ENCODE results near the gene PRSS3.
A peak's percentile ranks its signal among the peaks of the same experiment; 100 is the strongest.
"Not testable (repeated sequence)": the region's sequence is repeated elsewhere in the genome, so short reads cannot be mapped to it uniquely, and the experiment has no call there.

PRSS3 gene

DNA sequence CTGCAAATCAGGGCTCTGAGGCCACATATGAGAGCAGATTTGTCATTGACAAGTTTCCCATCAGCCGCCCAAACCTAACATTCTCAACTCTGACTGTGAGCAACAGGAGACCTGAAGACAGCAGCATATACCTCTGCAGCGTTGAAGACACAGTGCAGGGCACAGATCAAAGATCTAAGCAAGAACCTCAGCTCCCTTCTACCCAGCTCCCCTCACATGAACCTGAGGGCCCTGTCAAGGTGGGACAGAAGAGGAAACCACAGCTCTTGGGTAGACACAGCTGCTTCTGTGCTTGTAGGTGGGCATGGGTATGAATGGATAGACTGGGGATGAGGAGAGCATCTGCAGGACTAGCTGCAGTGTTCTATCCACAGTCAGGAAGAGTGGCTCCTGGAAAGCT is 8.7 kb upstream of the PRSS3 start:
- DNase-seq (ENCODE audit: low read depth): no peak

DNA sequence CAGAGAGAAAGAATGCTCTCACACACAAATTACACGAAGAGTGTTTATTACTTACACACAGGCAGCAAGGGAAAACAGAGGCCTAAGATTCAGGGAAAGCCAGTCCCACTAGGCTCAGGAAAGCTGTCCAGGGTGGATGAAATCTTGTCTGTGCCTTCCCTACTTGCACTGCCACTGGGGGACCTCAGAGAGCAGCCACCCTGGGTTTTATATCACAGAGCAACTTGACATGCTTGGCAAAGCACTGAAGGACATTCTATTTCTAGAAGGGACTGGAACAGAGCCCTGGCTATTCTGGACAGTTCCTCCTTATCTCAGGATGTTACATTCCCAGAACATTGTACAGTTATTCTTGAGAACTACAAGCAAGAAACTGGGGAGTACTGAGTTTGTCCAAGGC is 7.5 kb upstream of the PRSS3 start:
- no peak for DNase-seq (ENCODE audit: low read depth)

DNA sequence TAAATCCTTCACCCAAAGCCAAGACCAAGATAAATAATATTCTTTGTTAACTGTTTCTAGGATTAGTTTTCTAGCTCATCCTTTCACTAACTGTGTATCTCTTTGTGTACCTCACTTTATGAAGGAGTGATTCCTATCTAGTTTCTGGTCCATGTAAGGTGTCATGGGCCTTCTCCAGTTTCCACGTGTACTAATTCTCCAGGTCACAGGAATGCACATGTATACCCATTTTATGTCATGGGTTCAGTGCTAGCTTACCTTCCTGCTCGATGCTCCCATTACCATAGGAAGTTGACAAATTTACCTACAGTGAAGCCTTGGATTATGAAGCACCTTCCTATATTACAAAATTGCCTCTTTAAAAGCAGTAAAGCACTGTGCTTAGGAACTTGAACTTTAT is 5.9 kb upstream of the PRSS3 start:
- DNase-seq (ENCODE audit: low read depth): not testable (repeated sequence)

DNA sequence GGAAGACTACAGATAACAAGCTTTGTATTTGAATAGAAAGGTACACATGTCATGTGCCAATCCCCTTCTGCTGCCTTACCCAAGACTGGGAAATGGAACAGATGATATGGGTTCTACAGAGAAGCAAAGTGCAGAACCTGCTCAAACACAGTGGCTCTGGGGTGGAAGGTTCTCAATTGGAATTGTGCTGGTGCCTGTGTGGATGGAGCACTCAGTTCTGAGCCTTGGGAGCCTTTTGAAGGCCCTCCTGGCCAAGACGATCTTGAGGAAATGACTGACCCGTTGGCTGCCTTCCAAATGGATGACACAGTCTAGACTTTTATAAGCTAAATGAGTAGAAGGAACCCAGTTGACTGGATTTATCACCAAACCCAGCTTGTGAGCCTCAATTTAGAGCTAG is 4.2 kb upstream of the PRSS3 start:
- DNase-seq (ENCODE audit: low read depth): no peak

DNA sequence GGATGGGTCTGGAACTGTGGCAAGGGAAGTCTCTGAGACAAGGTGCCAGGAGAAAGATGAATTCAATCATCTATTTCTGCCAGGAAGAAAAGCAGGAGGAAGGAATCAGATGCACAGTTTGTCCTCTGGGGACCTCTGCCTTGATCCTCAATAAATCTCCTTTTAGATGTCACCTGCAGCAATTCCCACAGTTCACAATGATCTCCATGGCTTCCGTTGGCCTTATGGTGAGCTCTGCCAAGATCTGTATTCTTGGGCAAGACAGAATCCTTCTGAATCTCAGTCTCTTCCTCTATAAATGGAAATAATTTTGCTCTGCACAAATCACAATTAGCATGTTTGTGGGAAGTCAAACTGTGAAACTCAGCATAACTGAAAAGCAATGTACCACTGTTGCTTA is 1.9 kb upstream of the PRSS3 start:
- not testable (repeated sequence) for DNase-seq (ENCODE audit: low read depth)

DNA sequence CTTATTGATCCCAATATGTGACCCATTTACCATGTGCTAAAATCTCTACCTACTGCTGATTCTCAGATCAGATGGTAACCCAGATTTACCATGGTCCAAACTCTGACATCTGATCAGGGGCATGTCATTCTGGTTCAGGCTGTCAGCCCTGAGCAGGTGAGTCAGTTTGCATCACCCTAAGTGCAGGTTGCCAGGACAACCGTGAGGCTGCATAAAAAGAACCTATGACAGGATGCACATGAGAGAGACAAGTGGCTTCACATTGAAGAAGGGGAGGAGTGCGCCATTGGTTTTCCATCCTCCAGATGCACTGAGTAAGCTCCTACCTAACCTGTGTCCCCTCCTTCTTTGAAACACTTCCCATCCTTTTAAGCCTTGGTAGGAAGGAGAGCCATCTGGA is 801 bp upstream of the PRSS3 start:
- no peak for DNase-seq (ENCODE audit: low read depth)

DNA sequence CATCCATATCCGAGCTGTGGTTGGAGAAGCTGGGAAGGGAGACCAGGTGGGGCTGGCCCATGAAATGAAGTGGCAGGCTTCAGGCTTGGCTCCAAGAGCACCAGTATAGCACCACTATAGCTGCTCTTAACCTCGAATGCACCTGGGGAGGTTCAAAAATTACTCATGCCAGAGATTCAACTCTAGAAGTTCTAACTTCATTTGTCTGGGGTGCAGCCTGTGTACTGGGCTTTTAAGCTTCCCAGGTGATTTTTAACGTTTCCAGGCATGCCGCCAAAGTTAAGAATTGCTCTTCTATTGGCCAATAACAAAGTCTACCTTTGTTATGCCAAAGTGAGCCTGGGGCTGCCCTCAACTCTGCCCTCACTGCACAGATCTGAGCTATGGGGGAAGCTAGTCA is 458 bp downstream of the PRSS3 start:
- no peak for DNase-seq (ENCODE audit: low read depth)

DNA sequence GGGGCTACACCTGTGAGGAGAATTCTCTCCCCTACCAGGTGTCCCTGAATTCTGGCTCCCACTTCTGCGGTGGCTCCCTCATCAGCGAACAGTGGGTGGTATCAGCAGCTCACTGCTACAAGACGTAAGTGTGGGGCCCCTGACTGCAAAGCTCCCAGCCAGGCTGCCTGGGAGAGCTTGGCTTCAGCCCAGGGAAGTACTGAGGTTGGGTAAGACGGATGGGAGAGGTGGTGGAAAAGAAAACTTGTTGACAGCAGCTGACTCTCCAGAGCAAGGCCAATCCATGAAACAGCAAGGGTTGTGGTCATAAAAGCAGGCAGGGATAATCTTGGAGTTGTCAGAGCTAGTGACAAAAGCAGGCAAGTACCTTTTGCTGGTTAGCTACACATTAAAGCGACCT is 1.3 kb downstream of the PRSS3 start:
- not testable (repeated sequence) for DNase-seq (ENCODE audit: low read depth)

DNA sequence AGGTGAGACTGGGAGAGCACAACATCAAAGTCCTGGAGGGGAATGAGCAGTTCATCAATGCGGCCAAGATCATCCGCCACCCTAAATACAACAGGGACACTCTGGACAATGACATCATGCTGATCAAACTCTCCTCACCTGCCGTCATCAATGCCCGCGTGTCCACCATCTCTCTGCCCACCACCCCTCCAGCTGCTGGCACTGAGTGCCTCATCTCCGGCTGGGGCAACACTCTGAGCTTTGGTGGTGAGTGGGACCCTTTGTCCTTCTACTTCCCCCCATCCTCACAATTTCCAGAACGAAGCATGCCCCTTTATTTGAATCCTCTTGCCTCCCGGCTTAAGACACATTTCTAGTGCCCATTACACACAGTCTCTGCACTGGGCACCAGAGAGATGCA is 2.5 kb downstream of the PRSS3 start:
- DNase-seq (ENCODE audit: low read depth): no peak

DNA sequence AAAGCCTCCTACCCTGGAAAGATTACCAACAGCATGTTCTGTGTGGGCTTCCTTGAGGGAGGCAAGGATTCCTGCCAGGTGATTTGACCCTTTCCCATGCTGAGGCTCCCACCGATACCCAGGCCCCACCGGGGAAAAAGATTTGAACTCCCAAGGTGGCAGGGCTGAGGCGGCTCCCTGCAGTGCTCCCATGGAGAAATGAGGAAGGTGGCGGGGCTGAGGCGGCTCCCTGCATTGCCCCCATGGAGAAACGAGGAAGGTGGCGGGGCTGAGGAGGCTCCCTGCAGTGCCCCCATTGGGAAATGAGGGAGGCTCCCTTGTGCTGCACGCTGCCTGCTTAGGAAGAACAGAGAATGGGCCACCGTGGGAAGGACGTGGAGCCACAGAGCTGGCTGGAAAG is 3.2 kb downstream of the PRSS3 start:
- DNase-seq (ENCODE audit: low read depth): no peak

DNA sequence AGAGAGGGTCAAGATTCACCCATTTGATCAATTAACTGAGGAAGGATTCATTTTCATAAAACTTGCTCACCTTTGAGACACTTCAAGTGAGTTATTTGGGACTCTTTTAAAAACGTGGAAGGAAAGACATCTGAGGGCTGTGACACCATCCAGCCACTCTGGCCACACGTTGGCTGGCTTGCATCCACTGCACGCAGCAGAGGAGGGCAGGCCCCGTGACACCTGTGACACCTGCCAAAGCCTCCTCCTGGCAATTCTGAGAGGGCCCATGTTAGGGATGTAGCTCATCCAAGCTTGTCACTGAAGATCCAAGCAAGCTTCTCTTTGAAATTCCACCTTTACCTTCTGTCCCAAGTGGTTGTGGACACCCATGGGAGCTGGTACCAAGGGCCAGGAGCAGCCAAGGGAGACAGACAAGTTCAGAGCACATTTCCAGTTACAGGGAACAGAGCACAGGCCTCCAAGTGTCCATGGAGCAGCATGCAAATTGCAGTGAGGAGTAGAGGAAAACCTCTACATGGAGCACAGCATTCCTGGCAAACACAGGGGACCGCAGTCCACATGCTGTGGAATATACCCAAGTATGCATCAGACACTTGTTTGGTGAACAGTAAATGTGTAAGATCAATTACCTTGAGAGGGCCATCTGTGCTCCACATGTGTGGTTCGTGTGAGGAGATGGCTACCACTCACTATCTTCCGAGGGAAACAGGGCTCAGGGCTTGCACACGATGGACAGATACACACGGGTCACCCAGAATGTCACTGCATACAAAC is 4.8 kb downstream of the PRSS3 start:
- no peak for DNase-seq (ENCODE audit: low read depth)

DNA sequence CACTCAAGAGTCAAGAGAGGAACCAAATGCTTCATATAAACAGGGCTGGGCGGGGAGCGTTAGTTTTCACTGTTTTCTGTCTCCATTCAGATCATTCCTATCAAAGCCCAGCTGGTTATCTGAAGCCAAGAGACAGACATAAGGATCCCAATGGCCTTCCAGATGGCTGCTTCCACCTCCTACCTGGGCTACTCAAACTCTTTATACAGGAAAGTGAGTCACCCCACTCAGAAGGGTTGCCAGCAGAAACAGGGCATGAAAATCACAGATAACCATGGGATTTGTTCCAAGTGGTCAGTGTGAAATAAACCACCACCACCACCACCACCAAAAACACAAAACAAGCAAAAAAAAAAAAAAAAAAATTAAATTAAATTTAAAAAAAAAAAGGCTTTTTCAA is 5.5 kb downstream of the PRSS3 start:
- no peak for DNase-seq (ENCODE audit: low read depth)

DNA sequence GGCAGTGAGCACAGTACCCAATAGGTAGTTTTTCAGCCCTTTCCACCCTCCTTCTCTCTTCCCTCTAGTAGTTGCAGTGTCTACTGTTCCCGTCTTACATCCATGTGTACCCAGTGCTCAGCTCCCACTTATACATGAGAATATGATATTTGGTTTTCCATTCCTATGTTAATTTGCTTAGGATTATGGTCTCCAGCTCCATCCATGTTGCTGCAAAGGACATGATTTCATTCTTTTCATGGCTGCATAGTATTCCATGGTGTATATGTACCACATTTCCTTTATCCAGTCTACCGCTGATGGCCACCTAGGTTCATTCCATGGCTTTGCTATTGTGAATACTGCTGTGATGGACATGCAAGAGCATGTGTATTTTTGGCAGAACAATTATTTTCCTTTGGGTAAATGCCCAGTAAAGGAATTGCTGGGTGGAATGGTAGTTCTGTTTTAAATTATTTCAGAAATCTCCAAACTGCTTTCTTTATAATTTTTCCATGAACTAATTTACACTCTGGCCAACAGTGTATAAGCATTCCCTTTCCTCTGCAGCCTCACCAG is 6.7 kb downstream of the PRSS3 start:
- DNase-seq (ENCODE audit: low read depth): not testable (repeated sequence)

DNA sequence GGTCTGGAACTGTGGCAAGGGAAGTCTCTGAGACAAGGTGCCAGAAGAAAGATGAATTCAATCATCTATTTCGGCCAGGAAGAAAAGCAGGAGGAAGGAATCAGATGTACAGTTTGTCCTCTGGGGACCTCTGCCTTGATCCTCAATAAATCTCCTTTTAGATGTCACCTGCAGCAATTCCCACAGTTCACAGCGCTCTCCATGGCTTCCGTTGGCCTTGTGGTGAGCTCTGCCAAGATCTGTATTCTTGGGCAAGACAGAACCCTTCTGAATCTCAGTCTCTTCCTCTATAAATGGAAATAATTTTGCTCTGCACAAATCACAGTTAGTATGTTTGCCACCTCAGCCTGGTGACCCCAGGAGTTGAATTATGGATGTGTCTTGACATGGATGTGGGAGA is 8.8 kb downstream of the PRSS3 start:
- not testable (repeated sequence) for DNase-seq (ENCODE audit: low read depth)

DNA sequence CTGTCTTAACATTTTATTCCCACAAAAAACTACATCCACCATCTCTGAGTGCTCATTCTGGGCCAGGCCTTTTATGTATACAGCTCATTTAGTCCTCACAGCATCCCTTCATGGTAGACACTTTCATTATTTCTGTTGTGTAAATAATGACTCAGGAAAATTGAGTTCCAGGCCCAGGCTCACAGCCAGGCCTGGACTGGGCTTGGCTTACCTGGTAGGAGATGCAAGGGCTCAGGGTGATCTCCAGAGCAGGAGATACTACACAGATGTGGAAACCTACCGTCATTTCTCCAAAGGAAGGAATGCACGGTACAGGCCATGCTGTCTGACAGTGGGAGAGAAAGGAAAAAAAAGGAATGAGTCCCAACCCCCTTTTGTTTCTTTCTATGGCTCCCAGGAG is 11.8 kb downstream of the PRSS3 start:
- DNase-seq (ENCODE audit: low read depth): not testable (repeated sequence)

DNA sequence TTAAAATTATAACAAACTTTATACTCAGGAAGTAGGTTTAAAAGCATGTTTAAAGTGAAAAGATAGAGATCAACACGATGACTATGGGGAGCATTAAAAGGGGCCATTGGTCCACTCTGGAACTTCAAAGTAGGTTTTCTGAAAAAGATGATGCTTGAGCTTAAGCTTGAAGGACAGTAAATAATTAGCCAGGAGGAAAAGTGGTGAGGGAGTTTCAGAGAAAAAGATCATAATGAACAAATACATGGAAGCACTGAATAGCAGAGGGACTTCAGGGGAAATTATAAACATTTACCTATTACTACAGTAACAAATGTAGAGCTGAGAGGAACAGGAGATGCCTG is 13.6 kb downstream of the PRSS3 start:
- DNase-seq (ENCODE audit: low read depth): not testable (repeated sequence)

DNA sequence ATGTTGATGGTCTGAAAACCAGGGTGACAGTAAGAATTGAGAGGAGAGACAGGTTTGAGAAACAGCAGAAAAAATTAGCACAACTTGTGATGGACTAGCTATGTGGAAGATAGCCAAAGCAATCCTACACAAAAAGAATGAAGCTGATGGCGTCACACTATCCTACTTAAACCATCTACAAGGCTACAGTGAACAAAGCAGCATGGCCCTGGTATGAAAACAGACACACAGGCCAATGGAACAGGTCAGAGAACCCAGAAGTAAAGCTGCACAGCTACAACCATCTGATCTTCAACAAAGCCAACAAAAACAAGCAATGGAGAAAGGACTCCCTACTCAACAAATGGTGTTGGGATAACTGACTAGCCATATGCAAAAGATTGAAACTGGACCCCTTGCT is 14.1 kb downstream of the PRSS3 start:
- DNase-seq (ENCODE audit: low read depth): no peak

DNA sequence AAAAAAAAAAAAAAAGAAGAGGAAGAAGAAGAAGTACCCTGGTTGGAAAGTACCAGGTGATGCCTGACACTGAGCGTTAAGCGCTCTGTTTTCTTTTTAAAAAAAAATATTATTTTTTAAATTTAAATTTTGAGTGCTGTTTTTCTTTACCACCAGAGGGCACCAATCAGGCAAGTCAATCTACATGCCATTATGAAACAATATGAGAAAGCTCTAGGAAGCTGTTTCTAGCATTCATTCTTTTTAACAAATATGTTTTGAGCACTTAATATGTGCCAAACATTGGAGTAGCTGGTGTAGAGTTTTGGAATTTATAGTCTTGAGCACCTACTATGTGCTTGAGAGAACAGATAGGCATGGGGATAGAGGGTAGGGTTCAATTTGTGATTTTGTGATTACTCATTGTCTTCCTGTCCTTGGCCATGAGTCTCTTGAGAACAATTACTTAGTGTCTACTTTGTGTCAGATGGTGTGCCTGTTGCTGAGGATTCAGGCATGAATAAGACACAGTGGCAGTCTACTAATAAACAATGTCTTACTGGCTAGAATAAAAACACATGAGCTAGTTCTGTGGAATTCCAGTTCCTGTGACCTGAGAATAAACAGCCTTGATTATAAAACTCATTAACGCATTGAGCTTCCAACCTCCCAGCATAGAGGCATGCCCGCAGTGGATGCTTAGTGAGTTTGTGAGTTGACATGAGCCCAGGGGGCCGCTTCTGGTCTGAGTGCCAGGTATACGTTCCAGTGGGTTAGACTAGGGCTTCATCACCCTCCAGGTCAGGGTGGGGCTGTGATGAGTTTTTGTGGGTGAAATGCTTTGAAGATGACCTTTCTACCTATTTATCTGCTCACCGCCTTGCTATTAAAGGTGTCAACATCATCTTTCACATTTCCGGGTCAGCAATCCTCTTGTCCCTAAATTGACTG is 18.6 kb downstream of the PRSS3 start:
- peak; percentile 78 for DNase-seq (ENCODE audit: low read depth)

DNA sequence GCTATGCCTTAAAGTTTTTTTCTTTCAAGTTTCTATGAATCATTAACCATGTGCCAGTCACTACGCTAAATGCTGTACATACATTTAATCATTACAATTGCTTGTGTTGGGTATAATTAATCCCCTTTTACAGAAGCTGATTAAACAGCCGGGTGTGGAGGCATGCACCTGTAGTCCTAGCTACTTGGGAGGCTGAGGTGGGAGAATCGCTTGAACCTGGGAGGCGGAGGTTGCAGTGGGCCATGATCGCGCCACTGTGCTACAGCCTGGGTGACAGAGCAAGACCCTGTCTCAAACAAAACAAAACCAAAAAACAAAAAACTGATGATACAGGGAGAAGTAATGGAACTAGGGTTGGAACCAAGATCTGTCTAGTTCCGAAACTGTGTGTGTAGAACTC is 20.4 kb downstream of the PRSS3 start:
- no peak for DNase-seq (ENCODE audit: low read depth)

DNA sequence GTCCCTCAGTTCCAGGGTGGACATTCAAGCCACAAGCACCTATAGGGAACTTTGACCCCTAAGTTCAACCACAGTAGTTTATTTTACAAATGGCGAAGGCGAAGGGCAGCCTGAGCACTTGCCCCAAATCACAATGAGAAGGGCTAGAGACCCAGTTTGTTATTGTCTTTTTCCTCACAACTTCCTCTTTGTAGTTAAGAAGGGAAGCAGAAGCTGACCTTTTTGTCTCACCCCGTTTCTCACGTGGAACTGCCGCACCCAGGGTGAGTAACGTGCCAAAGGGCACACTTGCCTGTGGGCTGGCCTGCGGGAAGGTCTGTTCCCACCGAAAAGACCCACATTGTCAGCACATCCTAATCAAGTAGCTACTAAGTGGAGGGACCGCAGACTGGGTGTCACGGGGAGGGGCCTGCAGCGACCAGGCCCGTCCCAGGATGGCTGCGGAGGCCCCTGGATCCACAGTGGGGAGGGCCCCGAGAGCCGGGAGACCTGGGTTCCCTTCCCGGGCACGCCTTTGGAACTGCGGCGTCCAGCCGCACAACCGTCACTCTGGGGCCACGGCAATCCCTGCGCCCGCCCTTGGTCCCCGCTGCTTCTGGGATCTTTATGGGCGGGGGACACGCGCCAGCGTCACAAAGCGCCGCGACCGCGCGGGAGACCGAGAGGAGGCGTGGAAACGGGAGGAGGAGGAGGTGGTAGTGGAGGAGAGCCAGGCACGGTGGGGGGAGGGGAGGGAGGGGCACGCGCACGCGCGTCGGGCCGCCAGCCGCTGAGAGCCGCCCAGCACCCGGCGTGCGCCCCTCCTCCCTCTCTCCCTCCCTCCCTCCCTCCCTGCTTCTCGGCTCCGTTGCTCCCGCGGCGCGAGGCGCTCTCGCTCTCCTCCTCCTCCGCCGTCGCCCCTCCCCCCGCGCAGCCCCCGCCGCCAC is 21.2 kb downstream of the PRSS3 start, which contains the start of gene UBE2R2:
TSS of gene UBE2R2 (plus strand) at position 834 of the 926 bp plus-strand sequence. CDS start 598 bp downstream, outside the sequence.
- DNase-seq (ENCODE audit: low read depth): peak; percentile 60

DNA sequence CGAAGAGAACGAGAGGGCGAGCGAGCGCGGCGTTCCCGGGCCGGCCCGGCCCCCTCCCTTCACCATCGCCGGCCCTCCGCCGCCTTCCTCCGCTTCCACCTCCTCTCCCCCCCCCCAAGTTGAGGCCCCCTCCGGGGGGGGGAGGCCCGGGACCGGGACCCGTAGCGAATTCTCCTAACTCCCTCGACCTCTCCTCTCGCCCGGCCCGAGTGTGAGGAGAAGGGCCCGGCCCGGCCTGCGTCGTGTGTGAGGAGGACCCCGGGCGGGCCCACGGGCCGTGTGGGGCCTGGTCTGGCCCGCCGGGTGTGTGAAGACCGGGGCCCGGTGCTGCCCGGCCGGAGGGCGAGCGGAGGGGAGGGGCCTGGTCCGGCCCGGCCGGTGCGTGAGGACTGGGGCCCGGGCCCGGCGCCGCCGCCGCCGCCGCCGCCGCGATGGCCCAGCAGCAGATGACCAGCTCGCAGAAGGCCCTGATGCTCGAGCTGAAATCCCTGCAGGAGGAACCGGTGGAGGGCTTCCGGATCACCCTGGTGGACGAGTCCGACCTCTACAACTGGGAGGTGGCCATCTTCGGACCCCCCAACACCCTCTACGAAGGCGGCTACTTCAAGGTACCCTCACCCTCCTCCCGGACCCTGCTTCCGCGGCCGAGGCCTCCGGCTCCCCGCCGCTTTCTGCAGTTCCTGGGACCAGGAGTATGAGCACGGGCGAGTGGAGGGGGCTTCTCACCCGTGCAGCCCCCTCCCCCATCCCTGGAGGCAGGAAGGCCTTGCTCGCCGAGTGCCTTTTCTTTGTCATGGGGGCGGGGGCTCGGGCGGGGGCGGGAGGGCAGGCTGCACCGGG is 22.2 kb downstream of the PRSS3 start:
- no peak for DNase-seq (ENCODE audit: low read depth)

All from GM04503 (cell line).